ENCODE results near the gene IL17RE.

GRCh38 chr3:9914011-9914410 is 11.4 kb downstream of the IL17RE start:
- TF ChIP-seq CTCF (IDR thresholded peaks at IDR 0.05) (no peak), POLR2A (IDR thresholded peaks at IDR 0.05) (no peak)
